Fibroblast of skin of back (primary cell): Measurements from ENCODE around the gene MVD.
"Not testable (repeated sequence)": the region's sequence is repeated elsewhere in the genome, so short reads cannot be mapped to it uniquely, and the experiment has no call there.

ENCODE experiments used
- DNase-seq: peaks from one replicate; pipeline ENCODE4 v3.0.0-alpha.2; 2013

MVD gene

DNA sequence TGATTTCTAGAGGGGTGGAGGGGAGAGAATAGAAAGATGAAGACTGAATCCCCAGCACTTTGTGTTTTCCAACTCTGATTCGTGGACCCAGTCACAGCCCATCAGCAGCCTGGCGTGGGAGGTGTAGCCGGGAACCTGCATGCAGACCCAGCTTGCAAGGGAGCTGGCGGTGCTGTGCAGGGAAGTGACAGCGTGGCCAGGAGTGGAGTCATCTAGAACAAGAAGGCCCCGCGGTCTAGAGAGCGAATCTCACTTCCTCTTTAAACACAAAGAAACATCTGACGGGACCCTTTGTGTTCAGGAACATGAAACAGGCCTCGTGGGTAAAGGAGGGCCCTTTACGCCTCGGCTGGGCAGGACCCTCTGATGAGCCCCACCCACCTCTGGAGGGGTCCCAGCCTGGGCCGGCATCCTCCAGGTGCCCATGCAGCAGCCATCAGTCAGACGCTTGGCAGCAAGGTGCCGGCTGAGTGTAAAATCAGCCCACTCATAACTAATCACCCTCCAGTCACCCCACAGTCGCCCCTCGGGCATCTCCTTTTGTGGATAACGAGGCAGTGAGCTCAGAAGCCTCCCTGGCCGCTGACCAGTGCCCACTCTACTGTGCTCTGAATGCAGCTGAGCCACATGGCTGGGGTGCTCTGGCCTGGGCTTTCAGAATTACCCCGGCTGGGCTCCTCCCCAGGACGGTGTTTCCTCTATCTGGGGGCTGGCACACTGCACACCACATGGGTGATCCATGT, 19.0 kb upstream of the MVD start:
- DNase-seq: no peak

DNA sequence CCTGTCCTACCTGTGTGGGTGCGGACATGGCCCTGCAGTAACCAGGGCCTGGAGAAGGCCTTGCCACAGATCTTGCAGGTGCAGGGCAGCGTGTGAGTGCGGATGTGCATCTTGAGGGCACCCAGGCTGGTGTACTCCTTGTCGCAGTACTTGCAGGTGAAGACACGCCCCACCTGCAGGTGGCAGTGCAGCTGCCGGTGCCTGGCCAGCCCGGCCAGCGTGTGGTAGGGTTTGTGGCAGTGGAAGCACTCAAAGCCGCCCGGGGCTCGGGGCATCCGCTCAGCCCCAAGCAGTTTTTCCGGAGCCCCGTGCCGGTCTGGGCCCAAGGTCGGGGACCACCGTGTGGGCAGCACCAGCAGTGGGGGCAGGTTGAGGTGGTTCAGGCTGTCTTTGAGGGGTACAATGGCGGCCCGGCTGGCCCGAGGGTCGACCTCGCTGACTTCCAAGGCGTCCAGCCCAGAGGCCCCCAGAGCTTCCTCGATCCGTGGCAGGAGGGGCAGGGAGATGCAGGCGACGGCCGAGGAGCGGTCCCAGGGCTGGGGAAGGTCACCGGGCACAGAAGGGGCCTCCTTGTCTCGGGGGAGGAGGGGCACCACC, 18.3 kb upstream of the MVD start:
- DNase-seq: no peak

DNA sequence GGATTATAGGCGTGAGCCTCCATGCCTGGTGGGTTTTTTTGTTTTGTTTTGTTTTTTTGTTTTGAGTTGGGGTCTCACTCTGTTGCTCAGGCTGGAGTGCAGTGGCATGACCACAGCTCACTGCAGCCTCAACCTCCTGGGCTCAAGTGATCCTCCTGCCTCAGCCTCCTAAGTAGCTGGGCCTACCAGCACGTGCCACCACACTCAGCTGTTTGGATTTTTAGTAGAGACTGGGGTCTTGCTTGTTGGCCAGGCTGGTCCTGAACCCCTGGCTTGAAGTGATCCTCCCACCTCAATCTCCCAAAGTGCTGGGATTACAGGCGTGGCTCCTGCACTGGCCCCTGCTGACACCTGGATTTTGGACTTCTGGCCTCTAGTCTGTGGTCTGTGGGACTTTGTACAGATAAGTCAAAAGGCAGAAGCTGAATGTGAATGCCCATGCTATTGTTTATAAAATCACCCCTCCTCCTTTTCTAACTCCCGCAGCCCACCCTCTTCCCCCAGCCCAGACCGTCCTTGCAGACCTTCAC, 17.7 kb upstream of the MVD start:
- DNase-seq: no peak

DNA sequence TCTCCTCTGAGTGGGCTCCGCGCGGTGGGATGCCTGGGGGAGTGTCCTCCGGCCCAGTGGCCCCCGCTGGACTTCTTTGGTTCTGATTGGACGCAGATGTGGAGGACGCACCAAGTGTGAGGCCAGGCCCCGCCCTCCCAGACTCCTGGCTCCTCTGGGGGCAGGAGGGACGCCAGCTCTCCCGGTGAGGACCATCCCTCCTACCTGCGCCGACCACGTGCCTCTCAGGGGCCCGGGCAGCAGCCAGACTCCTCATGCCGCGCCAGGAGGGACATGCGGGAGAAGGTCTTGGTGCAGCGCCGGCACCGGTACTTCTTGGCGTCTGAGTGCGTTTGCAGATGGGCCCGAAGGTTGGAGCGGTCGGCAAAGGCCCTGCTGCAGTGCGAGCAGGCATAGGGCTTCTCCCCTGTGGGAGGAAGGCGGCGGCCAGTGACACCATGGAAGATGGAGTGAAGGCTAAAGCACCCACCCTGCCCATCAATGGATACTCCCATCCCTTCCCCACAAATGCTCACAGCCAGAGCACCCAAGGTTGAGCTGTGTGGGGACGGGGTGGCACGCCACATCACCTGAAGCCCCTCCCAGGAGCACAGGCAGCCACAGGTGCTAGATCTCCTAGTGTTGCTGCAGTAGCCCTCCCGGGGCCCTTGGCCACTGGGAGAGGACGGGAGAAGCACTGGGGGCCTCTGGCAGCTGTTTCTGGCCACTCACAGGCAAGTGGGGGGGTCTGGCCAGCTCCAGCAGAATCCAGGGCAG, 15.5 kb upstream of the MVD start:
- DNase-seq: no peak

DNA sequence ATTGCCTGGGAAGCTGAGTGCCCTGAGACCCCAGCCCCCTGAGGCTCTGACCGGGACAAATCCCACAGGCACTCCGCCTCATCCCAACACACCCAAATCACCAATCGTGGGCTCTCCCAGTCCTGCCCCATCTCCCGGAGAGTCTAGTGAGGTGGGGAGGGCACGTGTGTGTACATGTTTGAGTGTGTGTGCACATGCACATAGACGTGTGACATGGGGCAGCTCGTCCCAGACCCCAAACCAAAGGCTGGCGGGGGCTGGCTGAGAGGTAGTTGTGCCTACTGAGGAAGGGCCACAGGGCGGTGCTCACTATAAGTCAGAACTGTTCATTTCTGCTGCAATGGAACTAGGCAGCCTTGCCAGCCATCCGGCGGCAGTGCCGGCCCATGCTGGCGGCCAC, 14.8 kb upstream of the MVD start:
- no peak for DNase-seq

DNA sequence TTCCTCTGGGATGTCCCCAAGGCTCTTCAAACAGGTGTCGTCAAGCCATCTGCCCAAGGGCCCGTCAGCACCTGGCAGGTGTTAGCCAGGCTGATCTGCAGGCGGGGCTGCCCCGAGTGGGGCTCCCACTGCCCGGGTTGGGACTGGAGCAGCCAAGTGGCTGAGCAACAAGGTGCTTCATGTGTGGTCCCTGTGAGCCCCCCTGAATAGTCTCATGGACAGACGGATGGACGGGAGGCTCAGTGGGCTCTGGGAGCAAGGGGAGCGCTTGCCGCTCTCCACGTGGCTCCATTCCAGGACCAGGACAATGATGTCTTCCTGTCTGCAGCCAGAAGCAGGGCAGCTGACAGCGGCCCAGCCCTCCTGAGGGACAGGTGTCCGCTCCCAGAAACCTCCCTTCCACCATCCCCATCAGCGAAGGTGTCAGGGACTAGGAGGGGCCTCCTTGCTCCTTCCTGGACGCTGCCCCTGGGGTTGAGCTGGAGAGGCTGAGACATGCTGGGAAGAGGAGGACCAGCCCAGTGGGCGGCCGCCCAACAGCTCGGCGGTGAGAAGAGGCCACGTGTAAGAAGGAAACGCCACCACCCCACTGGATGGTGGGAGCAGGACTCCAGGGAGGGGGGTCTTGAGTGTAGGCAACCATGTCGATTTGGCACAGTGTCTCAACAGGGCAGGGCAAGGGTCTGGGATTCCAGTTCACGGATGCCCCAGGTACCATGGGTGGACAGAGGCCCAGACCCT, 13.8 kb upstream of the MVD start:
- no peak for DNase-seq

DNA sequence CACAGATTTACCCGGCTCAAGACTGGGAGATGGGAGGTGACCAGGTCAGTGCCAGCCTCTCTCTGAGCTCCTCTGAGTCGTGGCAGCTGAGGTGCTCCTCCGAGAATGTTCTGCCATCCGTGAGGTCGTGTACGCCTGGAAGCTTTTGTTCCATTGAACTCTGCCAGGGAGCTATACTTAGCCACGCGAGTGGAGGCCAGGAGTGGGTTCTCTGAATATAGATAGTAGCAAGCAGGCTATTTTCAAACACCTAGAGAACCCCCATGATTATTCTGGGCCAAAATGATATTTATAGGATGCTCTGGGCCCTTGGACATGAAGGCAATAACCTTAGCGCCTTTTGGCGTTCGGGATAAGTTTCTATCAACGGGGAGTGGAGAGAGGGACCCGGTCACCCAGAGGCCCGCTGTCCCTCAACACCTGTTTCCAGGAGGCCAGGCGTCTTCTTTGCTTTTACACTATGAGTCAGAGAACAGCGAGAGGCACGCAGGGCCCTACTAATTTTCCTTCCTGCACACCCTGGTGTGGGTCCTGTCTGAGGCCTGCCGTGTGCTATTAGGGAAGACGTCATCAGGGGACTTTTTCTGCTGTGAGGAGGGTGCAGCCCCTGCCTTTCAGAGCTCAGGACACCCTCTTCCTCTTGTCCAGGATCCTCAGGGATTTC, 11.0 kb upstream of the MVD start:
- no peak for DNase-seq

DNA sequence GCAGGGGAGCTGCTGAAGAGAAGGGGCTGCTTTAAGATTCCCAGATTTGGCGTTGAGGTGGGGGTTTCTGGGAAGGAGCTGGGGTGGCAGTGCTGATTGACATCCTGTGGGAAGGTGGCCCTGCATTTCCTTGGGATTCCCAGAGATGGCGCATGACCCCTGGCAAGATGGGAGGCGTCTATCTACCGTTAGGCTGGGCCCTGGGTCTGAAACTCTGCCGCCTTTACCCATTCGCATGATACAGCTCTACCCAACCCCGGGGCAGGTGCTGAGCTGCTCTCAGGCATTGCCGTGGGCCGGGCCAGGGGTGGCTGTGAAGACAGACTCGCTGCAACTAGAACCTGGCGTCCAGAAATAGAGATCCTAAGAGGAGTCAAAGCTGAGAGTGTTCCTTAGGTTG, 9.9 kb upstream of the MVD start:
- DNase-seq: no peak

DNA sequence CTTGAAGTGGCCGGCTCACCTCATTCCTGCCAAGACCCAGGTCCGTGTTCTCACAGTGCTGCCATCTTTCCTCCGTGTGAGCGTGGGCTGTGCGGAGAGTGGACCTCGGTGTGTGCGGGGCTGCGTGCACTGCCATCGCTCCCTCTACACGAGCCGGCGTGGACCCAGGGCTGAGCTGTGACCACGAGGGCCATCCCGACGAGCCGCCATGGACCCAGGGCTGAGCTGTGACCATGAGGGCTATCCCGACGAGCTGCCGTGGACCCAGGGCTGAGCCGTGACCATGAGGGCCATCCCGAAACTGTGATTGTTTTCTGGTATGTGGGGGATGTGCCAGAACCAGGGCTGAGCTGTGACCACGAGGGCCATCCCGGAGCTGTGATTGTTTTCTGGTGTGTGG, 8.9 kb upstream of the MVD start:
- DNase-seq: no peak

DNA sequence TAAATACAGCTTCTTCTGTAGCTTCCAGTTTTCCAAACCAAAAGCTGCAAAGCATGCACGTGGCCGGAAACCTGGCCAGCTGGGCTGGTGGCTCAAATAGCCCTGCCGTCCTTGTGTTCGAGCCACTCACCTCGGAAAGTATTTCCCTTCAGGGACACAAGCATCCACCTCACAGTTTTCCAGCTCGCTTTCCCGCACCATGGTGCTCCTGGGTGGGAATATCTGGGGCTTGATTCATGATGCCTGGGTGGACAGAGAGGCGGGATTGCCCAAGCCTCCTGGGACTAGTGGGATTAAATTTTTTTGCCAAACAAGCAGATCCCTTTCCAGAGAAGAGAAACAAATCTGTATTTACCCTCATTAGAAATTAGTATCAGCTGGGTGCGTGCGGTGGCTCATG, 7.1 kb upstream of the MVD start:
- DNase-seq: peak; percentile 49

DNA sequence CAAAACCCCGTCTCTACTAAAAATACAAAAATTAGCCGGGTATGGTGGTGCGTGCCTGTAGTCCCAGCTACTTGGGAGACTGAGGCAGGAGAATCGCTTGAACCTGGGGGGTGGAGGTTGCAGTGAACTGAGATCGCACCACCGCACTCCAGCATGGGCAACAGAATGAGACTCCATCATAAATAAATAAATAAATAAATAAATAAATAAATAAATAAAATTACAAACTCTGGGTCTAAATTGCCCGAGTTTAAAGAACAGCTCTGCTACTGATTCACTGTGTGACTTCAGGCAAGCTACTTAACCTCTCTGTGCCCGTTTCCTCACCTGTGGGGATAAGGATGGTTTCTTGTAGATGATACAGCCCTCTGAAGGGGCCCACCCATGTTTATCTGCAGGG, 6.6 kb upstream of the MVD start:
- DNase-seq: not testable (repeated sequence)

DNA sequence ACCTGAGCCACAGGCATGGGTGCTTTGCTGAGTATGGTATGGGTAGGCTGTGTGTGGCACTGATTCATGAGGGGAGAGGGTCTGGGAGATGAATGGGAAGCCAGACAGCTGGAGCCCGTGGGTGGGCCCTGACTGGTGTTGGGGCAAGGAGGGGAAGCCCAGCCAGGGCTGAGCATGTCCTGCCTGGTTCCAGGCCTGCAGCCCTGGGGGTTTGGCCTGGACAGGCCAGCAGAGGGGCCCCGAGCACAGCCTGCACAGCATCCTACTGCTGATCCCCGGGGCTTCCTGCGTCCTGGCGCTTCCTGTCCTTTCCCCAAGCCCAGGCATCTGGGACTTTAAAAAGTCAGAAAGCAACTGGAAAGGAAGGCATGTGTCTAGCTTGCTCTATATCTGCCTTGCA, 4.6 kb upstream of the MVD start:
- DNase-seq: no peak

DNA sequence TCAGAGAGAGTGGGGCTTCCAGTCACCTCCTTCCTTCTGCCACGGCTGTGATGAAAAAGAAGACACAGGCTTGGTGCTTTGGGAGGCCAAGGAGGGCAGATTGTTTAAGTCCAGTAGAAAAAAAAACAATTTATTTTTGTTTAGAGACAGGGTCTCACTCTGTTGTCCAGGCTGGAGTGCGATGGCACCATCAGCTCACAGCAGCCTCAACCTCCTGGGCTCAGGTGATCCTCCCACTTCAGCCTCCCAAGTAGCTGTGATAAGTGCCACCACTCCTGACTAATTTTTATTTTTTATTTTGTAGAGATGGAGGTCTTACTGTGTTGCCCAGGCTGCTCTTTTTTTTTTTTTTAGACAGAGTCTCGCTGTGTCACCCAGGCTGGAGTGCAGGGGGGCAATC, 2.7 kb upstream of the MVD start:
- DNase-seq: no peak

DNA sequence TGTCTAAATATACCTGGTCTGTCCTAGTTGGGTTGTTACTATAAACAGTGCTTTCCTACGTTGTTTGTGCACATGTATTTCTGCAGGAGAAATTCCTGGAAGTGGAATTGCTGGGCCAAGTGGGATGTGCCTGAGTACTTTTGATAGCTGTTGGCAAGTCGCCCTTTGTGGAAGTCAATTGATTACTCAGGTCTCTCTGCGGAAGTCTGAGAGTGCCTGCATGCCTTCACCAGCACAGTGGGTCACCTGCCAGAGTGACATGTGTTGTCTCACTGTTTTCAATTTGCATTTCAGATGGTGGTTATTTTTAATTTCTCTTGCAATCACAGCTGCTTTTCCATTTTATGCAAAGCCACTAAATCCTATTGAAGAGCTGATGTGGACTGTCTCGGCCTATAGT, 2.3 kb upstream of the MVD start:
- no peak for DNase-seq

DNA sequence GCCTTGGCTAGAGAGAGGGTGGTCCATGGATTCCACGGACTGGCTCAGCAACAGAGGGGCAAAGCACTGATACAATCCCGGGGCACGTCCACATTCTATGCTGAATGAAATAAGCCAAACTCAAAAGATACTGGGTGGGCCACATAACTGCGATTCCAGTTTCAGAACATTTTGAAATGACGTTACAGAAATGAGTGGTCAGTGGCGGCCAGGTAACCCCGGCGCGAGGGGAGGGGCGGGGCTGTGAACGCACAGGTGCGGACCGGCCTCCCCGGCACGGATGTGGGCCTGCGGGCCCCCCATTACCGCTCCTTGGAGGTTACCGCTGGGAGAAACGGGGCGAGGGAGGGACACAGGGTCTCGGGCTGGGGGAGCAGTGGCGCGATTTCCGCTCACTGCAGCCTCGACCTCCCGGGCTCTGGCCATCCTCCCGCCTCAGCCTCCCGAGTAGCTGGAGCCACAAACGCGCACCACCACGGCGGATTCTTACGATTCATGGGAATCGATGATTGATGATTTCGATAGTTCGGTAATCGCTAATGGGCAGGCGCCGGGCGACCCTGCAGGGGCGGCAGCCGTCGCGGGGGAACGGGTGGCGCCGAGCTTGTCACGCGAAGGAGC, 559 bp downstream of the MVD start:
- no peak for DNase-seq

DNA sequence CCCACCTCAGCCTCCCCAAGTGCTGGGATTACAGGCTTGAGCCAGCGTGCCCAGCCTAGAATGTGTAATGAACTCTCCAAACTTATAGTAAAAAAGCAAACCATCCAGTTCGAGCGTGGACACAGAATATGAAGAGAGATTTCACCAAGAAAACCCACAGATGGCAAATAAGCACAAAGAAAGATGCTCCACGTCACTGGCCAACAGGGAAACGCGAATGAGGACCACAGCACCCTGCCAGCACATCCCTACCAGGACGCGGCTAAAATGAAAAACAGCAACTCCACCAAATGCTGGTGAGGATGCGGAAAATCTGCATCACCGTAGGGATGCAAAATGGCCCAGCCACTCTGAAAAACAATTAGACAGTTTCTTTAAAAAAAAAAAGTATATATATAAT, 1.4 kb downstream of the MVD start:
- DNase-seq: no peak

DNA sequence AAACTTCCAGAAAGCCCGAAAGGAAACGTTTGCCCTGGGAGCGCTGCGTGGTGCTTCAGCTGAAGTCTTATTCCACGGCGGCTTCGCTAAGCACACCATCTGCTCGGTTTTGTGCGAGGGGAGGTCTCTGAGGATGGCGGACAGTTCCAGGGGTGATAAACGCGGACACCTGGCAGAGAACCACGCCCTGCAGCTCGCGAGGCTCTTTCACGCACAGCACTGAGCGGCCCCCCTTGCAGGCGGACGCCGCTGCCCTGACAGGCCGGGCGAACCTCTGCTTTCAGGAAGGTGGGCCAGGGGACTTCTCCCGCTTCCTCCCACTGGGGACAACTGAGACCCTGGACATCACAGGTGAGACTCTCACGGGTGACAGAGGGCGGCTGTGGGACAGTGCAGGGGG, 3.7 kb downstream of the MVD start:
- no peak for DNase-seq

DNA sequence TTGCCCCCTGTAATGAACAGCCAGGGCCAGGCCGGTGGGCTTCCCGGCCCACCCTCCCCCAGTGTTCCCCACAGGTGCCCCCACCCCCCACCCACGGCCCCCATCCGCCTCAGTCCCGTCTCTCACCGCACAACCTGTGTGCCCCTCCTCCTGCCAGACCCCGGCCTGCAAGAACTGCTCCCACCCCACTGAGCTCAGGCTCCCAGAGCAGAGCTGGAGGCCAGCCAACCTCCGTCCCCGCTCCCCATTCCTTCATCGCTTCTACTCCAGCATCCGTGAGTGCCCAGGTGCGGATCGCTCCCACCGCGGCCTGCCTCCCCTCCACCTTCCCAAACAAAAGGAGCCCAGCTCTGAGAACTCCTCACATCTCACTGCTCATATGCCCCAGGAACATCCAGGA, 4.2 kb downstream of the MVD start:
- no peak for DNase-seq

DNA sequence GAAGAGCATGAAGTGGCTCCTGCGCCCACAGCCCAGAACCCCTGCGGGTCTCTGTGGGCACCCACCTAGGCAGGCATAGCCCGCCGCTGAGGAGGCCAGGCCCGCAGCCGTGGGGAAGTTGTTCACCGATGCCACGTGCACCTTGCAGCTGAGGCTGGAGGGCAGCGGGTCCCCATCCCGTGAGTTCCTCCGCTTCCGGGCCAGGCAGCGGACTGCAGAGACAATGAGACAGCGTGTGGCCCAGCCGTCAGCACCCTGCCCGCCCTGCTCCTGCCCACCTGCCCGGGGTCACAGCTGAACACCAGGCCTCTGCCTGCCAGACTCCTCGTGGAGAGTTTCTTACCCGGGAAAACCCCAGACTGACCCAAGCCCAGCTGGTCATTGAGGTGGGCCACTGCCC, 5.5 kb downstream of the MVD start:
- DNase-seq: no peak

DNA sequence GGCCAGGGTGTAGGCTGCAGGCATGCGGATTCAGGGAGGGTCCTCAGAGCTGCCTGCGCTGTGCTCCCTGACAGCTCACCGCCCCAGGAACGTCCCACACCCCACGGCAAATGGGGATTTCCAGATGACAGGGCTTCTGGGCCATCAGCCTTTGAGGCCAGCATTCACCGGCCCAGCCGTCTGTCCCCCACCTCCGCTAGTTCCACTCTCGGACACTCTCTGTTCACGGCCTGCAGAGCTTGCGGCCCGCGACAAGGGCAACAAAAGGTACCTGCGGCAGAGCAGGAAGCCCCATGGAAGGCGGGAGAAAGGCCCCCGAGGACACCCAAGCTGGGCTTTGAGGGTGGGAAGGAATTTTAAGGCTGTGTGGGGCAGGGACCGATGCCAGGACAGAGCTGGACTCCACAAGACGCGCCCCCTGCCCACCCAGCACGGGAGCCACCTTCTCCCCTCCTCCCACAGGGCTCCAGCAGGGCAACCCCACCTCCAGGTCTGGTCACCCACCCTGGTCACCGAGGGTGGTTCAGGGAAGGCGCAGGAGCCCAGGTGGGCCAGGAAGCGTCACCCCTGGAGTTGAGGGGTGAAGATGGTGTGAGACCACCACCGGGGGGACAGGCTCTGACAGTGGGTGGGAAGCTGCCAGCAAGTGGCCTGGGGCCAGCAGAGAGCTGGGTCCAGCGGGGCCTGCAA, 6.5 kb downstream of the MVD start:
- no peak for DNase-seq

DNA sequence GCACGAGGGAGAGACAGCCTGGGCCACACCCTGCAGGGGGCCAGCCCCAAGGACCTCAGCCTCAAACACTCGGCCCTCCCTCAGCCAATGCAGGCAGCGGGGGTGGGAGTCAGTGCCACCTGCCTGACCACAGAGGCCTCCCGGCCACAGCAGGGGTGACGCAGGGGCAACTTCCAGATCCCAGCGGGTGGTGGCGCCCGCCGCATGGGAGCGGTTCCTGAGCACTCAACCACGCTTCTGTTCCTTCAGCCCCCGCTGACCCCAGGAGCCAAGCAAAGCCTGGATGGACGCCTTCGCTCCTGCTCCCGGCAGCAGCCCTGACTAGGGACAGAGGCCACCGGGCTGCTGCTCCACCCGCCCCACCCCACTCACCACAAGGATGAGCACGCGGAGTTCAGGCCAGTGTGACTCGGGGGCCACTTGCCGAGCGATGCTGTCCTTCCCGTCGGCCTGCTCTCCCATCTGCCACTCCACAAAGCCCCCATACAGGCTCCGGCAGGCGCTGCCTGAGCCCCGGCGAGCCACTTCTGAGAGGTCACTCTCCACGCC, 7.1 kb downstream of the MVD start:
- no peak for DNase-seq
